ENCODE measurements around the gene CORIN.
"Not testable (repeated sequence)": the region's sequence is repeated elsewhere in the genome, so short reads cannot be mapped to it uniquely, and the experiment has no call there.

CORIN gene

DNA sequence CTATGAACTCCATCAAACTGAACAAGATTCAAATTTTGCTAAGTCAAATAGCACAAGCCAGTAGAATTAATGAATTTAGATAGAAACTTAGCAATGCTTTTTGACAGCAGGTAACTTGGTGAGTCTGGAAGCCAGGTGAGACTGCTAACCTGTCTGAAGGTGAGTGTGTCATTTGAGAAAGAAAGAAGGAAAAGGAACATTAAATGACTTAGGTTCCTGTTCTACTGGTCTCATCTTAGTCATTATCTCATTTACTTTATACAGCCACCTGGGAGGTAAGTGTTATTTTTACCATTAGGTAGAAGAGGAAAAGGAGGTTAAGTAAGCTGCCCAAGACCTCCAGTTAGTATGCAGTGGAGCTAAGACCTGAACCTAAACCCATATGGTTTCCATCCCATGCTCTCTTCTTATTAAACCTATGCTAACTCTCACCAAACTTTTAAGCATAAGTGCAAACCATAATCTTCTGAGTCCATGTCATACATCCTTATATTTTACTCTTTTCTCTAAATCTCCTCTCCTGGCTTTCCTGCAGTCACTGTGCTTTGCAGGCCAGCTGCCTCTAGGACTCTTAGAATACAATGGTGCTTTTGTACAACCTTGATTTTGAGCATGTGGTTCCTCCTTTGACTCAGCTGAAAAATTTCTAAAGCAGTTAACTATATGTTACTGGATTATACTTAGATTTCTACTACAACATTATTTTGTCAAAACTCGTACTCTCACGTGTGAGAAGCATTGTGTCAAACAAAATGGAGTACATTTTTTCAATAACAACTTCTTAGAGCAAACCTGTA is 284.3 kb downstream of the CORIN start:
- no peaks in the 10 kb centered on the region for H4K20me1 ChIP-seq (ENCODE audit: control insufficient read depth, insufficient read depth, low read depth, low read length)
- peaks cover 45% of the 10 kb centered on the region for H3K36me3 ChIP-seq (ENCODE audit: control insufficient read depth, low read length)
- TF ChIP-seq EZH2phosphoT487 (IDR thresholded peaks at IDR 0.05; ENCODE audit: borderline replicate concordance, low read length): no peak
- TF ChIP-seq, protein P1, sequence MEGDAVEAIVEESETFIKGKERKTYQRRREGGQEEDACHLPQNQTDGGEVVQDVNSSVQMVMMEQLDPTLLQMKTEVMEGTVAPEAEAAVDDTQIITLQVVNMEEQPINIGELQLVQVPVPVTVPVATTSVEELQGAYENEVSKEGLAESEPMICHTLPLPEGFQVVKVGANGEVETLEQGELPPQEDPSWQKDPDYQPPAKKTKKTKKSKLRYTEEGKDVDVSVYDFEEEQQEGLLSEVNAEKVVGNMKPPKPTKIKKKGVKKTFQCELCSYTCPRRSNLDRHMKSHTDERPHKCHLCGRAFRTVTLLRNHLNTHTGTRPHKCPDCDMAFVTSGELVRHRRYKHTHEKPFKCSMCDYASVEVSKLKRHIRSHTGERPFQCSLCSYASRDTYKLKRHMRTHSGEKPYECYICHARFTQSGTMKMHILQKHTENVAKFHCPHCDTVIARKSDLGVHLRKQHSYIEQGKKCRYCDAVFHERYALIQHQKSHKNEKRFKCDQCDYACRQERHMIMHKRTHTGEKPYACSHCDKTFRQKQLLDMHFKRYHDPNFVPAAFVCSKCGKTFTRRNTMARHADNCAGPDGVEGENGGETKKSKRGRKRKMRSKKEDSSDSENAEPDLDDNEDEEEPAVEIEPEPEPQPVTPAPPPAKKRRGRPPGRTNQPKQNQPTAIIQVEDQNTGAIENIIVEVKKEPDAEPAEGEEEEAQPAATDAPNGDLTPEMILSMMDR (IDR thresholded peaks at IDR 0.05; ENCODE audit: low read depth, low read length, poor library complexity, severe bottlenecking): no peak
- H3K27ac ChIP-seq (ENCODE audit: low read depth, low read length): no peak overlapping the region
- H3K27me3 ChIP-seq (ENCODE audit: control insufficient read depth, low read length): no peaks in the 10 kb centered on the region
- no peak overlapping the region for H3K4me3 ChIP-seq (ENCODE audit: low read length)
- no peaks in the 10 kb centered on the region for H3K9me3 ChIP-seq (ENCODE audit: control insufficient read depth, insufficient read depth, low read length)
- H3F3A ChIP-seq (ENCODE audit: control insufficient read depth, insufficient read depth): no peaks in the 10 kb centered on the region
- H3K4me2 ChIP-seq (ENCODE audit: low read length): no peak overlapping the region
- H3K4me1 ChIP-seq (ENCODE audit: control insufficient read depth, low read length): no peaks in the 10 kb centered on the region
- no peaks in the 10 kb centered on the region for H3K79me2 ChIP-seq (ENCODE audit: control insufficient read depth, low read length)
- no peaks in the 10 kb centered on the region for H3K9me2 ChIP-seq (replicated peaks; ENCODE audit: control insufficient read depth, low read length)

DNA sequence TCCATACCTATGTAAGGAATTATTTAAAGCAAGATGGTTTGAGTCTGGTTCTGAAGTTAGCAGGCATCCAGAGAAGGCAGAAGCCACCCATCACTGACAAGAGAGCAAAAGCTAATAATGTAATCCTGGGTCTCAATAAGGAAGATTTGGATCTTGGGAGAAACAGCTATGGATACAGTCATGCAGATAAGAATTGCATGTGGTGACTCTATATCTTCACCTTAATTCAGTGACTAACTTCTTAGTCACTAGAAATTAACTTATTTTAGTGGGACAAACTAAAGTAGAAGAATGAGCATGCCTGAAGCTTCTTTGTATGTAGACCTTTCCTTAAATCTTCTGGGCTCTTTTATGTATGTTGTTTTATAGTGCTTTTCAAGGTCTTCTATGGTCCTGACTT is 286.2 kb downstream of the CORIN start:
- Histone ChIP-seq H4K20me1 (ENCODE audit: control insufficient read depth, insufficient read depth, low read depth, low read length) (no peaks in the 10 kb centered on the region), H3K4me3 (ENCODE audit: low read length) (no peak overlapping the region), H3K27ac (ENCODE audit: low read depth, low read length) (no peak overlapping the region), H3K9me3 (ENCODE audit: control insufficient read depth, insufficient read depth, low read length) (no peaks in the 10 kb centered on the region), H3K9me2 (replicated peaks; ENCODE audit: control insufficient read depth, low read length) (no peaks in the 10 kb centered on the region), H3K4me2 (ENCODE audit: low read length) (no peak overlapping the region), H3K36me3 (ENCODE audit: control insufficient read depth, low read length) (peaks cover 47% of the 10 kb centered on the region), H3K79me2 (ENCODE audit: control insufficient read depth, low read length) (no peaks in the 10 kb centered on the region), H3K27me3 (ENCODE audit: control insufficient read depth, low read length) (no peaks in the 10 kb centered on the region), H3K4me1 (ENCODE audit: control insufficient read depth, low read length) (no peaks in the 10 kb centered on the region), H3F3A (ENCODE audit: control insufficient read depth, insufficient read depth) (no peaks in the 10 kb centered on the region)
- TF ChIP-seq EZH2phosphoT487 (IDR thresholded peaks at IDR 0.05; ENCODE audit: borderline replicate concordance, low read length): no peak
- TF ChIP-seq, protein P1 (IDR thresholded peaks at IDR 0.05; ENCODE audit: low read depth, low read length, poor library complexity, severe bottlenecking): no peak

DNA sequence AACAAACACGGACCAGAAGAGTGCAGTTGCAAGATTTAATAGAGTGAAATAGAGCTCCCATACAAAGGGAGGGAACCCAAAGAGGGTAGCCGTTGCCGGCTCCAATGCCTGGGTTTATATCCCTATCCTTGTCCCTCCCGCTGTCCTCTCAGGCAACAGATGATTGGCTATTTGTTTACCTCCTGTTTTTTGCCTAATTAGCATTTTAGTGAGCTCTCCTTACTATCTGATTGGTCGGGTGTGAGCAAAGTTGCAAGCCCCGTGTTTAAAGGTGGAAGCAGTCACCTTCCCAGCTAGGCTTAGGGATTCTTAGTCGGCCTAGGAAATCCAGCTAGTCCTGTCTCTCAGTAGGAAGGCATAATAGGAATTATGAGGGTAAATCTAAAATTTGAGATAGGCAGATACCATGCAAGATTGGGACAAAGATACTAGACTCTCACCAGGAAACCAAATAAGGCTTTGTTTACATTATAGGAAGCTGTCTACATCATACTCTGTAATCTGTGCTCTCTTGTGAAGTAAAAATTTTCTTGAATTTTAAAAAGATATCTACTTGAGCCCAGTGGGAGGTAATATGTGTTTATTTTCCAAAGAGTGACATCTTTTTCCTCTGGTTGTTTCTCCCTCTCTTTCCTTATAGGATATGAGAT is 286.8 kb downstream of the CORIN start:
- Histone ChIP-seq H3K36me3 (ENCODE audit: control insufficient read depth, low read length) (peaks cover 54% of the 10 kb centered on the region), H3K27ac (ENCODE audit: low read depth, low read length) (no peak overlapping the region)
- TF ChIP-seq, protein P1 (IDR thresholded peaks at IDR 0.05; ENCODE audit: low read depth, low read length, poor library complexity, severe bottlenecking): no peak

DNA sequence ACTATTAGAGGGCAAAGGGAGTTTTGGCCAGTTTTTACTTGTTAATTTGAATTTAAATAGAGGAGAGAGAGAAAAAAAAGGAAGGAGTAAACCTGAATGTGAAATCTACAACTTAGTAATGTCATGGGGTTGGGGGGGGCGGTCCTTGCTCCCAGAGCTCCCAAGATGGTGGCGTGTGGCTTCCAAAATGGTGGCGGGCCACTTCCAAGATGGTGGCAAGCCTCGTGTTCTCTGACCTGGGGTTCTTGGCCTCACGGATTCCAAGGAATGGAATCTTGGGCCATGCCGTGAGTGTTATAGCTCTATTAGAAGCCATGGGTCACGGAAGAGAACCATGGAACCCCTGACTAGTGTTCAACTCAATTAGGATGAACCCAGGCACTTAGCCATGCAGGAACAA is 287.5 kb downstream of the CORIN start:
- H3K27ac ChIP-seq (ENCODE audit: low read depth, low read length); H3K9me3 ChIP-seq (ENCODE audit: control insufficient read depth, insufficient read depth, low read length); H3K9me2 ChIP-seq (replicated peaks; ENCODE audit: control insufficient read depth, low read length); H4K20me1 ChIP-seq (ENCODE audit: control insufficient read depth, insufficient read depth, low read depth, low read length); H3F3A ChIP-seq (ENCODE audit: control insufficient read depth, insufficient read depth); H3K79me2 ChIP-seq (ENCODE audit: control insufficient read depth, low read length); H3K27me3 ChIP-seq (ENCODE audit: control insufficient read depth, low read length); H3K4me3 ChIP-seq (ENCODE audit: low read length); H3K4me2 ChIP-seq (ENCODE audit: low read length); H3K4me1 ChIP-seq (ENCODE audit: control insufficient read depth, low read length): not testable (repeated sequence)
- peaks cover 59% of the 10 kb centered on the region for H3K36me3 ChIP-seq (ENCODE audit: control insufficient read depth, low read length)

More for the DNA sequence above, 286.8 kb downstream of the CORIN start:
- Histone ChIP-seq H4K20me1 (ENCODE audit: control insufficient read depth, insufficient read depth, low read depth, low read length) (no peaks in the 10 kb centered on the region), H3K9me3 (ENCODE audit: control insufficient read depth, insufficient read depth, low read length) (no peaks in the 10 kb centered on the region), H3F3A (ENCODE audit: control insufficient read depth, insufficient read depth) (no peaks in the 10 kb centered on the region), H3K27me3 (ENCODE audit: control insufficient read depth, low read length) (no peaks in the 10 kb centered on the region), H3K4me3 (ENCODE audit: low read length) (no peak overlapping the region), H3K4me2 (ENCODE audit: low read length) (no peak overlapping the region), H3K79me2 (ENCODE audit: control insufficient read depth, low read length) (no peaks in the 10 kb centered on the region), H3K9me2 (replicated peaks; ENCODE audit: control insufficient read depth, low read length) (no peaks in the 10 kb centered on the region), H3K4me1 (ENCODE audit: control insufficient read depth, low read length) (no peaks in the 10 kb centered on the region)
